Measurements from ENCODE around the gene PACS2.

GRCh38 chr14:105424861-105425260, 110.3 kb downstream of the PACS2 start:
- TF ChIP-seq CTCF (IDR thresholded peaks at IDR 0.05) (no peak), POLR2A (IDR thresholded peaks at IDR 0.05) (no peak)

All from prostate gland (tissue), 2 donors.